ENCODE data around the gene CAPN10.

Gene CAPN10

DNA sequence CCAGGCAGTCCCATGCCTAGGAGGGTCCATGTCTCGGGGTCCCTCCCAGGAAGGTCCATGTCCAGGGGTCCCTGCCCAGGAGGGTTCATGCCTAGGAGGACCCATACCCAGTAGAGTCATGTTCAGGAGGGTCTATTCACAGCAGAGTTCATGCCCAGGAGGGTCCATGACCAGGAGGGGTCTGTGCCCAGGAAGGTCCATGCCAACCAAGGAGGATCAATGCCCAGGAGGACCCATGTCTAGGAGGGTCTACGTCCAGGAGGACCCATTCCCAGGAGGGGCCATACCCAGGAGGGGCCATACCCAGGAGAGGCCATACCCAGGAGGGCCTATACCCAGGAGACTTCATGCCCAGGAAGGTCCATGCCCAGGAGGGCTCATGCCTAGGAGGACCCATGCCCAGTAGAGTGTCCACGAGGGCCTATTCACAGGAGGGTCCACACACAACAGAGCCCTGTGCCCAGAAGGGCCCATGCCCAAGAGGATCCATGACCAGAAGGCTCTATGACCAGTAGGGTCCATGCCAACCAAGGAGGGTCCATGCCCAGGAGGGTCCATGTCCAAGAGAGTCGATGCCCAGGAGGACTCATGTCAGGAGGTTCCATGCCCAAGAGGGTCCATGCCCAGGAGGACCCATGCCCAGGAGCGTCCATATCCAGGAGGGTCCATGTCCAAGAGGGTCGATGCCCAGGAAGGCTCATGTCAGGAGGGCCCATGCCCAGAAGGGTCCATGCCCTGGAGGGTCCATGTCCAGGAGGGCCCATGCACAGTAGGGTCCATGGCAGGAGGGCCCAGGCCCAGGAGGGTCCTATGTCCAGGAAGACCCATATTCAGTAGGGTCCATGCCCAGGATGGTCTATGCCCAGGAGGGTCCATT, 48.8 kb downstream of the CAPN10 start:
- no peak overlapping the region for H3K4me3 ChIP-seq (ENCODE audit: low read depth, low read length)
- H3K27me3 ChIP-seq (replicated peaks): no peaks in the 10 kb centered on the region
- in situ Hi-C loops (cut with HindIII; ENCODE audit: low pct_ligation_motif_present, low sequenced_read_pairs): no loop called here
- TF ChIP-seq, protein P1, sequence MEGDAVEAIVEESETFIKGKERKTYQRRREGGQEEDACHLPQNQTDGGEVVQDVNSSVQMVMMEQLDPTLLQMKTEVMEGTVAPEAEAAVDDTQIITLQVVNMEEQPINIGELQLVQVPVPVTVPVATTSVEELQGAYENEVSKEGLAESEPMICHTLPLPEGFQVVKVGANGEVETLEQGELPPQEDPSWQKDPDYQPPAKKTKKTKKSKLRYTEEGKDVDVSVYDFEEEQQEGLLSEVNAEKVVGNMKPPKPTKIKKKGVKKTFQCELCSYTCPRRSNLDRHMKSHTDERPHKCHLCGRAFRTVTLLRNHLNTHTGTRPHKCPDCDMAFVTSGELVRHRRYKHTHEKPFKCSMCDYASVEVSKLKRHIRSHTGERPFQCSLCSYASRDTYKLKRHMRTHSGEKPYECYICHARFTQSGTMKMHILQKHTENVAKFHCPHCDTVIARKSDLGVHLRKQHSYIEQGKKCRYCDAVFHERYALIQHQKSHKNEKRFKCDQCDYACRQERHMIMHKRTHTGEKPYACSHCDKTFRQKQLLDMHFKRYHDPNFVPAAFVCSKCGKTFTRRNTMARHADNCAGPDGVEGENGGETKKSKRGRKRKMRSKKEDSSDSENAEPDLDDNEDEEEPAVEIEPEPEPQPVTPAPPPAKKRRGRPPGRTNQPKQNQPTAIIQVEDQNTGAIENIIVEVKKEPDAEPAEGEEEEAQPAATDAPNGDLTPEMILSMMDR (IDR thresholded peaks at IDR 0.05; ENCODE audit: low read depth, low read length, missing control alignments): no peak
- no peaks in the 10 kb centered on the region for H3K36me3 ChIP-seq (replicated peaks)
- H3K27ac ChIP-seq: no peak overlapping the region
- no peak for DNase-seq

DNA sequence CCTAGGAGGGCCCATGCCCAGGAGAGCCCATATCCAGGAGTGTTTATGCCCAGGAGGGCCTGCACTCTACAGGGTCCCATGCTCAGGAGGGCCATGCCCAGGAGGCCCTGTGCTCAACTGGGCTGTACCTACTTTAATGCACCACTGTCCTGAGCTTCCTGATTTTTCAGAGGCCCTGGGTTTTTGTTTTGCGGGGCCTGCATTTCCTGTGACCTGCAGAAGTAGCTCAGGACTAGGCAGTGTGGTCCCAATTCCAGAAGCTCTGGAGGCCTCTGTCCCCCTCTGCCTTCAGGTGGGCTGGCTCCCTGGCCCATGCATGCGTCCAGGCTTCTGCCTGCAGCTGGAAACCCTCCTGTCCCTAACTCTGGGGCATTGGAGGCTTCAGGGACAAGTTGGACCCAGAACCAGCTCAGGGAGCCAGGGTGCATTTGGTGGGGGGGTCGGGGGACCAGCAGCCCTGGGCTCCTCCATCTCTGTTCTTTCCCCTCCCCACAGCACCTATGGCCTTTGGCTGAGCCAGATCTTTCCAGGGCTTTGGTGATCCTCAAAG, 49.5 kb downstream of the CAPN10 start:
- Histone ChIP-seq H3K27ac (no peak overlapping the region), H3K27me3 (replicated peaks) (no peaks in the 10 kb centered on the region), H3K36me3 (replicated peaks) (no peaks in the 10 kb centered on the region), H3K4me3 (ENCODE audit: low read depth, low read length) (no peak overlapping the region)
- TF ChIP-seq, protein P1 (IDR thresholded peaks at IDR 0.05; ENCODE audit: low read depth, low read length, missing control alignments): no peak
- in situ Hi-C loops (cut with HindIII; ENCODE audit: low pct_ligation_motif_present, low sequenced_read_pairs): no loop called here
- no peak for DNase-seq

DNA sequence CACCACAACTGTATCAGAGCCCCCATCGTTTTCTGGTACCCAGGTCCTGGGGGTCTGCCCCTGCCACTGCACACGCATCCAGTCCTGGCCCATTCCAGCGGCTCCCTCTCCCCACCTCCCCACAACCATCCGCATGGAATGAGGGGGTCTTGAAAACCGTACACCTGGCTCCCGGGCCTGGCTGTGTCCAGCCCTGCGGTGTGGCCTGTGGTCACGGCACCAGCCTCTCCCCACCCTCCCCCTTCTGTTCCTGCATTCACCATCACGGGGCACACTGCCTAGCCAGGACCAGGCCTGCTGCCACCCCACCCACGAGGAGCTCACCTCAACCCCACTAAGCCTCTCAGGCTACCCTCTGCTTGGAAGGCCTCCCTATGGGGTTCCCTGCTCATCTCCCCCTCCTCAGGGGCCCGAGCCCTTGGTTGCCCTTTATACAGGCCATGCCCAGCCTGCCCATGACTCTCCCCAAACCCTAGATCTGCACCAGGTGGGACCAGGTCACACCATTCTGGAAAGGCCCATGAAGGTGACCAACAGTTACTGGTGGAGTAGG, 50.1 kb downstream of the CAPN10 start:
- in situ Hi-C loops (cut with HindIII; ENCODE audit: low pct_ligation_motif_present, low sequenced_read_pairs): no loop called here
- DNase-seq: no peak
- H3K27ac ChIP-seq: no peak overlapping the region
- no peaks in the 10 kb centered on the region for H3K27me3 ChIP-seq (replicated peaks)
- no peak overlapping the region for H3K4me3 ChIP-seq (ENCODE audit: low read depth, low read length)
- TF ChIP-seq, protein P1 (IDR thresholded peaks at IDR 0.05; ENCODE audit: low read depth, low read length, missing control alignments): no peak
- H3K36me3 ChIP-seq (replicated peaks): no peaks in the 10 kb centered on the region

DNA sequence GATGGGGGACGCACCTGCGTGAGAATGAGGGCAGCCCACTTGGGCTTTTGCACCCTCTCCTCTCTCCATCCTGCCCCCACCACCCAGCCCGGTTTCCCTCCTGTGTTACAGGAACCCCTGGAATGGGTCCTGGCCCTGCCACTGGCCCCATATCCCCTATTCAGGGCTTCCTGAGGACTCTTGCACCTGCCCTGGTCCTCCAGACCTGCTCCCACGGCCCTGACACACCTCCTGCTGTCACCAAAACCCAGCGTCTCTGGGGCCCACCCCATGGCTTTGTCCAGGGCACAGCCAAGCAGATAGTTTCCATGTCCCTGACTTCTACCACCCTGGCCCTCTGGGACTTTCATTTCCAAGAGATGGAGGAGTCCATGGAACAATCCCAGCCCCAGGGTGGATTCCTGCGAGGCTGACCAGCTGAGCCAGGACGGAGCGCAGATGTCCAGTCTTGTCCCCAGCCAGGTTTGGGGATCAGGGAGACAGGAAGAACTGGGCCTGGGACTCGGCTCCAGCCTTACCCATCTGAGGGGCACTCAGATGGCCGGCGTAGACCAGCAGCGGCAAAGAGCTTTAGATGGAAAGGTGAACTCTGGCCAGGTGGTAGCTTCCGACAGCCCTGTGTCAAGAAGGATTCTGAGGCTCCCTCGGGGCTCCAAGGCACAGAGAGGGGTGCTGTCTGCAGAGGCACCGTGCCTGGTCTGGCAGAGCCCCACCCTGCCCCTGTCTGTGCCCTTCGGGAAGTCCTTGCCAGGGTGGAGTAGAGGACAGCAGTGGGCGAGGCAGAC, 50.8 kb downstream of the CAPN10 start:
- Histone ChIP-seq H3K27me3 (replicated peaks) (no peaks in the 10 kb centered on the region), H3K27ac (no peak overlapping the region), H3K36me3 (replicated peaks) (no peaks in the 10 kb centered on the region), H3K4me3 (ENCODE audit: low read depth, low read length) (no peak overlapping the region)
- TF ChIP-seq, protein P1 (IDR thresholded peaks at IDR 0.05; ENCODE audit: low read depth, low read length, missing control alignments): no peak
- in situ Hi-C loops (cut with HindIII; ENCODE audit: low pct_ligation_motif_present, low sequenced_read_pairs): no loop called here
- DNase-seq: no peak

DNA sequence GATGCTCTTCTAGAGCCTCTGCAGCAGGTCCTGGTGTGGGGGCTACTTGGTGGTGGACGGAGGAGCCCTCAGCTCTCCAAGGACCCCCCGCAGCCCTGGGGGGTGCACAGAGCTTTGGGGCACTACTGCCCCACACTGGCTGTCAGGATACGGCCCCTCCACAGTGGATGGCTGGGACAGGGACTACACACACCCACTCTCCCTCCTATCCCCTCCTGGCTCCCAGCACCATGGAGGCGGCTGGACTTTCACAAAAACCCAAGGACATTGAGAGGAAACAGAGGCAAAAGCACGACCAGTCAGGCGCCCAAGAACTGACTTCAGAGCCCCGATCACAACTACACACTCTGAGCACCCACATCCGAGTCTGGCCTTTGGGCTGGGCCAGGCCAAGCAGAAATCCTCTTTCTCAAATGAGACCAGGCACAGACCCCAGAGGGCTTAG, 51.4 kb downstream of the CAPN10 start:
- Histone ChIP-seq H3K27ac (no peak overlapping the region), H3K36me3 (replicated peaks) (no peaks in the 10 kb centered on the region), H3K4me3 (ENCODE audit: low read depth, low read length) (no peak overlapping the region), H3K27me3 (replicated peaks) (no peaks in the 10 kb centered on the region)
- DNase-seq: no peak
- in situ Hi-C loops (cut with HindIII; ENCODE audit: low pct_ligation_motif_present, low sequenced_read_pairs): no loop called here
- TF ChIP-seq, protein P1 (IDR thresholded peaks at IDR 0.05; ENCODE audit: low read depth, low read length, missing control alignments): no peak
